GM21723 (cell line): Measurements from ENCODE around the gene MYRIP.

Experiments
- ATAC-seq: cut with Tn5 transposase; IDR thresholded peaks from one replicate; pipeline ENCODE4 v1.9.1; 2021; ENCODE audit warnings: mild to moderate bottlenecking, moderate library complexity; ENCODE audit not compliant: unreplicated experiment

MYRIP gene

GRCh38 chr3:39962581-39962980 is 153.2 kb downstream of the MYRIP start:
- ATAC-seq: no peak

- no peak for ATAC-seq
These were observed 156.1 kb downstream of the MYRIP start for GRCh38 chr3:39965461-39965860.

GRCh38 chr3:39965997-39966396 is 156.6 kb downstream of the MYRIP start:
- no peak for ATAC-seq

- no peak for ATAC-seq
These were observed 161.6 kb downstream of the MYRIP start for GRCh38 chr3:39970982-39971381.

GRCh38 chr3:39971559-39972031 is 162.2 kb downstream of the MYRIP start:
- no peak for ATAC-seq

GRCh38 chr3:39972508-39972907 is 163.1 kb downstream of the MYRIP start:
- no peak for ATAC-seq

GRCh38 chr3:39977058-39977794 is 167.8 kb downstream of the MYRIP start:
- ATAC-seq: no peak

- ATAC-seq: no peak
These were observed 168.9 kb downstream of the MYRIP start for GRCh38 chr3:39978308-39978707.

GRCh38 chr3:39980058-39980457 is 170.6 kb downstream of the MYRIP start:
- no peak for ATAC-seq

GRCh38 chr3:39980781-39981180 is 171.4 kb downstream of the MYRIP start:
- ATAC-seq: no peak

- ATAC-seq: no peak
These were observed 172.3 kb downstream of the MYRIP start for GRCh38 chr3:39981547-39982184.

GRCh38 chr3:39982665-39983357 is 173.4 kb downstream of the MYRIP start:
- ATAC-seq: no peak

- no peak for ATAC-seq
These were observed 180.3 kb downstream of the MYRIP start for GRCh38 chr3:39989746-39990145.

GRCh38 chr3:39990532-39990931 is 181.1 kb downstream of the MYRIP start:
- no peak for ATAC-seq

- no peak for ATAC-seq
These were observed 199.4 kb downstream of the MYRIP start for GRCh38 chr3:40008796-40009195.

GRCh38 chr3:40009991-40010390 is 200.6 kb downstream of the MYRIP start:
- ATAC-seq: no peak

GRCh38 chr3:40012381-40012780 is 203.0 kb downstream of the MYRIP start:
- no peak for ATAC-seq

- no peak for ATAC-seq
These were observed 207.0 kb downstream of the MYRIP start for GRCh38 chr3:40016391-40016790.

GRCh38 chr3:40018369-40018768 is 209.0 kb downstream of the MYRIP start:
- no peak for ATAC-seq

GRCh38 chr3:40019376-40019775 is 210.0 kb downstream of the MYRIP start:
- ATAC-seq: no peak

- no peak for ATAC-seq
These were observed 211.3 kb downstream of the MYRIP start for GRCh38 chr3:40020689-40021088.

GRCh38 chr3:40021338-40021737 is 211.9 kb downstream of the MYRIP start:
- no peak for ATAC-seq
